ENCODE data around the gene ZNF26.

The ZNF26 gene

GRCh38 chr12:133063556-133063955, 77.4 kb downstream of the ZNF26 start:
- no peak for DNase-seq

DNA sequence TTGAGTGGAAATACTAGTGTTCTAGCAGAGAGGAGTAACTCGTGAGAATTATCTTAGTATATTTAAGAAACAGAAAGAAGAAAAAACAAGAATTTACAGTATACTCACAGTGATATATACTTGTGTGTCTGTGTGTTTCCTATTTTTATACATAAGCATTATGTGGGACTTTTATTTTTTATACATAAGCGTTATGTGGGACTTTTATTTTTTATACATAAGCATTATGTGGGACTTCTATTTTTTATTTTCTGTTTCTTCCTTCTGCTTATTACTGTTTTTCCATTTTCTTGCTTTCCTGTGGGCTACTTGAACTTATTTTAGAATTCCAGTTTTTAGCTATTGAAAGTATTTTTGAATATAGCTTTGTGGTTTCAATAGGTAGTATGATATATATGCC, 87.7 kb downstream of the ZNF26 start:
- DNase-seq: no peak

Data from NCI-H1092 (cell line).